GM12801 (cell line): Measurements from ENCODE around the gene CDH3.

Source experiments
- CTCF ChIP-seq: IDR thresholded peaks from one replicate; pipeline ENCODE4 v1.5.1; 2011; ENCODE audit warnings: control low read depth; ENCODE audit not compliant: insufficient read length; ENCODE audit errors: extremely low read depth

CDH3 gene

GRCh38 chr16:68739964-68740627, 95.0 kb downstream of the CDH3 start:
- TF ChIP-seq CTCF = no peak

DNA sequence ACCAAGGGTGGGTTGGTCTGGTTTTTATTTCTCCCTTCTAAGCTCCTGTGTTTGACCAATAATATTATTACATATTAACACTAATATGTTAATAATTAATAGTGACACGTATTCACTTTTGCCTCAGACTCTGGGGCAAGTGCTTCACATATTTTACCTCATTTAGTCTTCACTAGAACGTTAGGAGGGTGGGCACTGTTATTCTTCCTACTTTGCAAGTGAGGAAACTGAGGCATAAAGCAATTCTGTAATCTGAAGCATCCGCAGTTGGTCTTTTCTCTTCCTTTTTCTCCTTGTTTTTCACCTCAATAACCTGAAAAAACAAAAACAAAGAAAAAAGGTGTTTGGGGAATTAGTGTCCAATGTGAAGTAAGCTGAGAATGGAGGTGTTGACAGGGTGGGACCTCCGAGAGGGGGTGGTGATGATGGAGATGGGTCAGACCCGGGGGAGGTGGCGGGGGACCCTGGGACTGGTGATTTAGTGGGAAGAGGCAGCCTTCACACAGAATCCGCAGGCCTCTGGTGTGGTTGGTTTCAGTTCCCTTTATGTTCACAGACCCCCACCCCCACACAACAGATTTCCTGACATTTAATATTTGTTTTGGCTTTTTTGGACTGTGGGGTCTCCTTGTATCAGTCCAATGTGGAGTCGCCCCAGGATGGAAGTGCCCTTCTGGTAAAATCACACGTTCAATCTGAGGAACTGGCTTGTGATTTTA, 95.7 kb downstream of the CDH3 start:
- no peak for TF ChIP-seq CTCF

- no peak for TF ChIP-seq CTCF
Measured at GRCh38 chr16:68743664-68744063, 98.6 kb downstream of the CDH3 start.

DNA sequence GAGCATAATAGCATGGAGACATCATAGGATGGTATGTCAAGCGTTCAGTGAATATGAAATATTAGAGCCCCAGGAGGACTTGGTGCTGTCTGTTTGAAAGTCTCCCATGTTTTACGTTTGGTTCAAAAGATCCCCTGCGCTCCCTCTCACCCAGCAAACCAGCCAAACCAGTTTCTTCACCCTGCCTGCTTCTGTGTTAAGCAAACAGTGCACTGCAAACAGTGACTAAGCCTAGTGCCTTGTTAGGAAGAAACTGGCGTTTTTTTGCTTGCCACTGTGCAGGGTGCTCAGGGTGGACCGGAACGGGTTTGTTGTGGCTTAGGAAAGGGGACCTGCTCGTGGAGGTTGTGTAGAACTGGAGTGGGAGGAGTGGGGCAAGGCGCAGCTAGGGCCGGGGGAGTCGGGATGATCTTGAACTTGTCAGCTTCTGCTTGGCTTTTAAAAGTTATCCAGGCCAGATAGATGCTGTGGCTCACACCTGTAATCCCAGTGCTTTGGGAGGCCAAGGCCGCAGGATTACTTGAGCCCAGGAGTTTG, 99.7 kb downstream of the CDH3 start:
- TF ChIP-seq CTCF = no peak

GRCh38 chr16:68746951-68747350, 101.8 kb downstream of the CDH3 start:
- TF ChIP-seq CTCF = no peak

- TF ChIP-seq CTCF = no peak
Measured at GRCh38 chr16:68749432-68749831, 104.3 kb downstream of the CDH3 start.
